H1 (cell line): ENCODE results near the gene FHAD1.

Source experiments
- POLR2A ChIP-seq, 2 experiments: IDR thresholded peaks; 1 replicate in 1 of 2; 2 replicates in 1 of 2; pipeline ENCODE4 v1.6.1; 2011; ENCODE audit warnings: low read depth in 2 of 2, low read length in 2 of 2, mild to moderate bottlenecking in 2 of 2; ENCODE audit errors: control extremely low read depth in 1 of 2
- TF ChIP-seq, protein P1 (sequence below), 3 experiments: IDR thresholded peaks; 1 replicate in 2 of 3; 2 replicates in 1 of 3; pipeline versions ENCODE4 v1.5.1 to v1.6.1; 2011; ENCODE audit warnings: low read length in 3 of 3, mild to moderate bottlenecking in 3 of 3, inconsistent platforms in 2 of 3, low read depth in 1 of 3, moderate library complexity in 1 of 3; ENCODE audit not compliant: insufficient read depth in 1 of 3; ENCODE audit errors: control extremely low read depth in 1 of 3

DNA sequence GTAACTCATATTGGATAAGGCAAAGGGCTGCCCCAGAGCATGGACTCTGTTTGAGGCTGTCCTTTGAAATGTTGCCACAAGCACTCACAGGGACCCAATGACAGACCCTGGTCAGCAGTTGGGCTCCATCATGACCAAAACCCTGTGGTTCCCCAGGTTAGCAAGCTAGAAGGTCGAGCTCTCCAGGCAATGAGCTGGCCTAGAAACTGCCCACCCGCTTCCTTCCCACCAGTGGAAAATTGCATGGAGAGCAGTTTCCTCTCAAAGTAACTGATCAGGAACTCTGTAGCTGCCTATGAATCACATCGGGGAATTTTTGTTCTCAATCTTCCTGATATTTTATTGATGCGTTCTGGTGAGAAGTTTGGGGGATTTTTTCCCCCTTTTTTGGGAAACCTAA is 52.8 kb downstream of the FHAD1 start:
- TF ChIP-seq, protein P1, sequence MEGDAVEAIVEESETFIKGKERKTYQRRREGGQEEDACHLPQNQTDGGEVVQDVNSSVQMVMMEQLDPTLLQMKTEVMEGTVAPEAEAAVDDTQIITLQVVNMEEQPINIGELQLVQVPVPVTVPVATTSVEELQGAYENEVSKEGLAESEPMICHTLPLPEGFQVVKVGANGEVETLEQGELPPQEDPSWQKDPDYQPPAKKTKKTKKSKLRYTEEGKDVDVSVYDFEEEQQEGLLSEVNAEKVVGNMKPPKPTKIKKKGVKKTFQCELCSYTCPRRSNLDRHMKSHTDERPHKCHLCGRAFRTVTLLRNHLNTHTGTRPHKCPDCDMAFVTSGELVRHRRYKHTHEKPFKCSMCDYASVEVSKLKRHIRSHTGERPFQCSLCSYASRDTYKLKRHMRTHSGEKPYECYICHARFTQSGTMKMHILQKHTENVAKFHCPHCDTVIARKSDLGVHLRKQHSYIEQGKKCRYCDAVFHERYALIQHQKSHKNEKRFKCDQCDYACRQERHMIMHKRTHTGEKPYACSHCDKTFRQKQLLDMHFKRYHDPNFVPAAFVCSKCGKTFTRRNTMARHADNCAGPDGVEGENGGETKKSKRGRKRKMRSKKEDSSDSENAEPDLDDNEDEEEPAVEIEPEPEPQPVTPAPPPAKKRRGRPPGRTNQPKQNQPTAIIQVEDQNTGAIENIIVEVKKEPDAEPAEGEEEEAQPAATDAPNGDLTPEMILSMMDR (IDR thresholded peaks at IDR 0.05; ENCODE audit: control extremely low read depth in 1 of 3, insufficient read depth in 1 of 3, low read depth in 1 of 3, low read length in 3 of 3) = no peak
- no peak for TF ChIP-seq POLR2A (IDR thresholded peaks at IDR 0.05; ENCODE audit: control extremely low read depth in 1 of 2, low read depth in 2 of 2, low read length in 2 of 2)
